Activated T-helper 2 cell treated with anti-CD3 and anti-CD28 coated beads, Interferon-gamma antibody, Interleukin-2, Interleukin-4, amounts not matched to agents 10 μg/mL and 5 μg/mL and 100 μg/mL, durations not matched to agents 14 hours and 24 hours and 36 hours (primary cell): ENCODE data around the gene LIM2. TPM values are rescaled to one million over a fixed set of nuclear protein-coding genes. Genes with fewer than 3 reads are reported as not detected.
A peak's percentile ranks its signal among the peaks of the same experiment; 100 is the strongest.
"Not testable (repeated sequence)": the region's sequence is repeated elsewhere in the genome, so short reads cannot be mapped to it uniquely, and the experiment has no call there.

ENCODE experiments used
- DNase-seq: peaks from one replicate; pipeline ENCODE4 v3.0.0; 2021; ENCODE audit warnings: low spot score
- H3K27ac Mint-ChIP-seq: one replicate; pipeline ENCODE4 v1.8.0; 2021; ENCODE audit warnings: mixed read lengths
- H3K27me3 Mint-ChIP-seq: one replicate; pipeline ENCODE4 v1.8.0; 2021; ENCODE audit warnings: low read depth, mixed read lengths
- H3K36me3 Mint-ChIP-seq: one replicate; pipeline ENCODE4 v1.8.0; 2021; ENCODE audit warnings: low read depth, mixed read lengths
- H3K4me1 Mint-ChIP-seq: one replicate; pipeline ENCODE4 v1.8.0; 2021; ENCODE audit warnings: low read depth, mixed read lengths
- H3K4me3 Mint-ChIP-seq: one replicate; pipeline ENCODE4 v1.8.0; 2021; ENCODE audit warnings: low read depth, mild to moderate bottlenecking, moderate library complexity, mixed read lengths
- H3K9me3 Mint-ChIP-seq: one replicate; pipeline ENCODE4 v1.8.0; 2021; ENCODE audit warnings: mixed read lengths
- intact Hi-C: fragments of 100-400 bp; cut with micrococcal nuclease; formaldehyde crosslinking; loops from one replicate; pipeline ENCODE4 v1.15.1; 2023
- total RNA-seq: library from RNA; stranded (reverse); gene quantifications from 2 replicates; pipeline ENCODE4 v1.2.3, GENCODE V29; 2022

LIM2 gene
- total RNA-seq = not detected in 2 replicates

GRCh38 chr19:51387924-51388389 is at the start of gene LIM2:
Gene LIM2, minus strand, starts transcription at chr19:51387974. Its CDS starts 531 bp downstream, at chr19:51387443.
- Mint-ChIP-seq H3K27me3 (no peaks in the 10 kb centered on the region), H3K9me3 (no peaks in the 10 kb centered on the region), H3K4me1 (peaks cover 28% of the 10 kb centered on the region), H3K27ac (no peak within 1 kb of the TSS), H3K4me3 (no peak within 1 kb of the TSS), H3K36me3 (no peaks in the 10 kb centered on the region)
- DNase-seq = no peak
- intact Hi-C loops = no loop called here

- no peaks in the 10 kb centered on the region for H3K36me3 Mint-ChIP-seq
- H3K4me3 Mint-ChIP-seq = no peak overlapping the region
- intact Hi-C loops = no loop called here
- no peak overlapping the region for H3K27ac Mint-ChIP-seq
- H3K4me1 Mint-ChIP-seq = peaks cover 17% of the 10 kb centered on the region
- no peaks in the 10 kb centered on the region for H3K27me3 Mint-ChIP-seq
- DNase-seq = no peak
- no peaks in the 10 kb centered on the region for H3K9me3 Mint-ChIP-seq
These were observed 46.7 kb upstream of the LIM2 start for GRCh38 chr19:51434456-51434855.

- no peaks in the 10 kb centered on the region for H3K9me3 Mint-ChIP-seq
- no peak overlapping the region for H3K4me3 Mint-ChIP-seq
- H3K36me3 Mint-ChIP-seq = no peaks in the 10 kb centered on the region
- no peak overlapping the region for H3K27ac Mint-ChIP-seq
- no peaks in the 10 kb centered on the region for H3K27me3 Mint-ChIP-seq
- intact Hi-C loops = no loop called here
- peaks cover 3% of the 10 kb centered on the region for H3K4me1 Mint-ChIP-seq
- no peak for DNase-seq
These were observed 45.3 kb upstream of the LIM2 start for GRCh38 chr19:51433043-51433442.

- intact Hi-C loops = no loop called here
- no peak overlapping the region for H3K27ac Mint-ChIP-seq
- H3K4me1 Mint-ChIP-seq = peaks cover 2% of the 10 kb centered on the region
- H3K4me3 Mint-ChIP-seq = no peak overlapping the region
- no peaks in the 10 kb centered on the region for H3K9me3 Mint-ChIP-seq
- no peak for DNase-seq
- no peaks in the 10 kb centered on the region for H3K36me3 Mint-ChIP-seq
- H3K27me3 Mint-ChIP-seq = no peaks in the 10 kb centered on the region
These were observed 43.4 kb upstream of the LIM2 start for GRCh38 chr19:51431124-51431523.

- Mint-ChIP-seq H3K27ac (no peak overlapping the region), H3K27me3 (no peaks in the 10 kb centered on the region), H3K9me3 (no peaks in the 10 kb centered on the region), H3K4me3 (no peak overlapping the region), H3K4me1 (peaks cover 2% of the 10 kb centered on the region), H3K36me3 (no peaks in the 10 kb centered on the region)
- no peak for DNase-seq
- intact Hi-C loops = no loop called here
These were observed 42.4 kb upstream of the LIM2 start for GRCh38 chr19:51430221-51430620.

GRCh38 chr19:51427201-51427600 is 39.4 kb upstream of the LIM2 start:
- H3K9me3 Mint-ChIP-seq = no peaks in the 10 kb centered on the region

GRCh38 chr19:51422053-51422448 is 34.3 kb upstream of the LIM2 start:
- no peaks in the 10 kb centered on the region for H3K27me3 Mint-ChIP-seq
- H3K4me1 Mint-ChIP-seq = peaks cover 22% of the 10 kb centered on the region
- H3K9me3 Mint-ChIP-seq = no peaks in the 10 kb centered on the region
- no peaks in the 10 kb centered on the region for H3K36me3 Mint-ChIP-seq
- H3K27ac Mint-ChIP-seq = no peak overlapping the region
- peak overlapping the region; percentile 26 for H3K4me3 Mint-ChIP-seq
- peak; percentile 80 for DNase-seq
- intact Hi-C loops = loop anchor here (1.0 to 5.0 kb wide), 4 partner anchors 17 to 235 kb away; no protein-coding TSS in a partner anchor

More at GRCh38 chr19:51427201-51427600, 39.4 kb upstream of the LIM2 start:
- intact Hi-C loops = no loop called here
- H3K36me3 Mint-ChIP-seq = no peaks in the 10 kb centered on the region
- no peak overlapping the region for H3K27ac Mint-ChIP-seq
- no peaks in the 10 kb centered on the region for H3K27me3 Mint-ChIP-seq
- no peak overlapping the region for H3K4me3 Mint-ChIP-seq
- DNase-seq = no peak
- H3K4me1 Mint-ChIP-seq = peaks cover 1% of the 10 kb centered on the region

GRCh38 chr19:51421229-51422052 is 33.7 kb upstream of the LIM2 start:
- Mint-ChIP-seq H3K36me3 (no peaks in the 10 kb centered on the region), H3K27me3 (no peaks in the 10 kb centered on the region), H3K4me3 (peak overlapping the region; percentile 26)

GRCh38 chr19:51420511-51420910 is 32.7 kb upstream of the LIM2 start:
- H3K27ac Mint-ChIP-seq = not testable (repeated sequence)
- intact Hi-C loops = loop anchor here (5.0 kb wide), 2 partner anchors 92 to 217 kb away; no protein-coding TSS in a partner anchor

More at GRCh38 chr19:51421229-51422052, 33.7 kb upstream of the LIM2 start:
- DNase-seq = no peak
- no peak overlapping the region for H3K27ac Mint-ChIP-seq
- intact Hi-C loops = loop anchor here (1.0 to 5.0 kb wide), 4 partner anchors 17 to 236 kb away; no protein-coding TSS in a partner anchor
- H3K9me3 Mint-ChIP-seq = no peaks in the 10 kb centered on the region
- peaks cover 25% of the 10 kb centered on the region for H3K4me1 Mint-ChIP-seq

GRCh38 chr19:51418707-51419106 is 30.9 kb upstream of the LIM2 start:
- H3K4me1 Mint-ChIP-seq = peaks cover 27% of the 10 kb centered on the region
- DNase-seq = no peak

More at GRCh38 chr19:51420511-51420910, 32.7 kb upstream of the LIM2 start:
- not testable (repeated sequence) for DNase-seq, H3K9me3 Mint-ChIP-seq, H3K36me3 Mint-ChIP-seq, H3K27me3 Mint-ChIP-seq, H3K4me3 Mint-ChIP-seq
- H3K4me1 Mint-ChIP-seq = peaks cover 28% of the 10 kb centered on the region

GRCh38 chr19:51417810-51418157 is 30.0 kb upstream of the LIM2 start:
- peak overlapping the region; percentile 71 for H3K27ac Mint-ChIP-seq
- H3K9me3 Mint-ChIP-seq = no peaks in the 10 kb centered on the region
- H3K27me3 Mint-ChIP-seq = no peaks in the 10 kb centered on the region
- intact Hi-C loops = loop anchor here (1.0 to 2.0 kb wide), 4 partner anchors 19 to 55 kb away; no protein-coding TSS in a partner anchor
- no peaks in the 10 kb centered on the region for H3K36me3 Mint-ChIP-seq
- no peak overlapping the region for H3K4me3 Mint-ChIP-seq
- no peak for DNase-seq
- H3K4me1 Mint-ChIP-seq = peaks cover 27% of the 10 kb centered on the region

More at GRCh38 chr19:51418707-51419106, 30.9 kb upstream of the LIM2 start:
- no peaks in the 10 kb centered on the region for H3K36me3 Mint-ChIP-seq
- intact Hi-C loops = no loop called here
- H3K4me3 Mint-ChIP-seq = no peak overlapping the region
- no peak overlapping the region for H3K27ac Mint-ChIP-seq
- H3K9me3 Mint-ChIP-seq = no peaks in the 10 kb centered on the region
- no peaks in the 10 kb centered on the region for H3K27me3 Mint-ChIP-seq

- Mint-ChIP-seq H3K4me3 (peak within 1 kb of the TSS; percentile 51), H3K27ac (peak within 1 kb of the TSS; percentile 71)
- intact Hi-C loops = loop anchor here (1.0 to 2.0 kb wide), 4 partner anchors 19 to 56 kb away; no protein-coding TSS in a partner anchor
These were observed 29.5 kb upstream of the LIM2 start, which contains the start of gene SIGLEC10 for GRCh38 chr19:51417107-51417809. Gene SIGLEC10, minus strand, starts transcription at chr19:51417642. Its CDS starts 61 bp downstream, at chr19:51417581.

More at GRCh38 chr19:51417107-51417809, 29.5 kb upstream of the LIM2 start, which contains the start of gene SIGLEC10:
- no peaks in the 10 kb centered on the region for H3K27me3 Mint-ChIP-seq
- DNase-seq = peak; percentile 18
- peaks cover 27% of the 10 kb centered on the region for H3K4me1 Mint-ChIP-seq
- H3K36me3 Mint-ChIP-seq = no peaks in the 10 kb centered on the region
- no peaks in the 10 kb centered on the region for H3K9me3 Mint-ChIP-seq
